ENCODE data around the gene BCDIN3D.
"Not testable (repeated sequence)": the region's sequence is repeated elsewhere in the genome, so short reads cannot be mapped to it uniquely, and the experiment has no call there.

Gene BCDIN3D

DNA sequence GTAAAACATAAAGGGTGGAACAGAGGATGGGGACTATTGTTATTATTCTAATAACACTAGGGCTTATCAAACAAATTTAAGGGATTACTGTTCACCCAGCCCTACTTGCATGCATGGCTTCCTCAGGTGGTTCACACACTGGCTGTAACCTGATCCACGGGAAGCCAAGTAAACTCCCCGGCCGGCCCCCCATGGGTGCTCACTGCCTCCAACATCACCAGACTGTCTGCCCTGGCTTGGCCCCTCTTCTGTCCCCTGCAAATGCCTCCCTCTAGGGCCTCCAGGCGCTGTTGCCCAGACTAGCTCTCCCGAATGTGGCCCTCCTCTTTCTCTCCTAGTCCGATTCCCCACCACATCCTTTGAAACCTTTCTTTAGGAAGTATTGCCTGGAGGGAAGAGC lies 42.2 kb upstream of the BCDIN3D start:
- DNase-seq (ENCODE audit: extremely low read depth, insufficient read length), result no peak
- Histone ChIP-seq H3K4me3 (replicated peaks; ENCODE audit: low read depth, low read length) (no peak overlapping the region), H3K36me3 (ENCODE audit: control insufficient read depth, insufficient read depth, low read length) (no peaks in the 10 kb centered on the region), H3K27me3 (replicated peaks; ENCODE audit: control insufficient read depth, insufficient read depth, low read length) (no peaks in the 10 kb centered on the region; the same call in 1 of the 2 replicates)
- TF ChIP-seq, protein P1, sequence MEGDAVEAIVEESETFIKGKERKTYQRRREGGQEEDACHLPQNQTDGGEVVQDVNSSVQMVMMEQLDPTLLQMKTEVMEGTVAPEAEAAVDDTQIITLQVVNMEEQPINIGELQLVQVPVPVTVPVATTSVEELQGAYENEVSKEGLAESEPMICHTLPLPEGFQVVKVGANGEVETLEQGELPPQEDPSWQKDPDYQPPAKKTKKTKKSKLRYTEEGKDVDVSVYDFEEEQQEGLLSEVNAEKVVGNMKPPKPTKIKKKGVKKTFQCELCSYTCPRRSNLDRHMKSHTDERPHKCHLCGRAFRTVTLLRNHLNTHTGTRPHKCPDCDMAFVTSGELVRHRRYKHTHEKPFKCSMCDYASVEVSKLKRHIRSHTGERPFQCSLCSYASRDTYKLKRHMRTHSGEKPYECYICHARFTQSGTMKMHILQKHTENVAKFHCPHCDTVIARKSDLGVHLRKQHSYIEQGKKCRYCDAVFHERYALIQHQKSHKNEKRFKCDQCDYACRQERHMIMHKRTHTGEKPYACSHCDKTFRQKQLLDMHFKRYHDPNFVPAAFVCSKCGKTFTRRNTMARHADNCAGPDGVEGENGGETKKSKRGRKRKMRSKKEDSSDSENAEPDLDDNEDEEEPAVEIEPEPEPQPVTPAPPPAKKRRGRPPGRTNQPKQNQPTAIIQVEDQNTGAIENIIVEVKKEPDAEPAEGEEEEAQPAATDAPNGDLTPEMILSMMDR (IDR thresholded peaks at IDR 0.05; ENCODE audit: insufficient read depth, low read length, poor library complexity, severe bottlenecking), result no peak

DNA sequence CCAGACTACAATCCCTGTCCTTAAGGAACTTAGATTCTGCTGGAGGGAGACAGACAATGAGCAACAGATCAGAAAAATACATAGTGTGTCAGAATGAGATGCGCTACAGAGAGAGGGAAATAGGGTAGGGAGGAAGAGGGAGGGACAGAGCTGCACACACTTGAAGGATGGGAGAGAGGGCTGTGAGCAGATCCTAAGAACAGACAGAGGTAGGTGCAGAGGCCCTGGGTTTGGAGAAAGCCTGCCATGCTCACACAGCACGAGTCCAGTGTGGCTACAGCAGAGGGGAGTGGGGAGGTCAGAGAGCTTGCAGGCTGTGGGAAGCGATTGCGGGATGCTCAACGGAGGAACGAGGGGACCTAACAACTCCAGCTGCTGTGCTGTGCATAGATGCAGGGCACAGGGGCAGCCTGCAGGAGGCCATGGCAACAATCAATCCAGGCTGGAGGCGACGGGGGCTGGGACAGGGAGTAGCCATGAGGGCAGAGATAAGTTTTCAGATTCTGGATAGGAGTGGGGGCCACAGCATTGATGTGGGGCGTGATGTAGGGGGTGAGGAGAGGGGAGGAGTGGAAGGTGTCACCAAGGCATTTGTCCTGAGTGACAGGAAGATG lies 40.1 kb upstream of the BCDIN3D start:
- Histone ChIP-seq H3K4me3 (replicated peaks; ENCODE audit: low read depth, low read length) (no peak overlapping the region), H3K36me3 (ENCODE audit: control insufficient read depth, insufficient read depth, low read length) (no peaks in the 10 kb centered on the region), H3K27me3 (replicated peaks; ENCODE audit: control insufficient read depth, insufficient read depth, low read length) (no peaks in the 10 kb centered on the region; the same call in 1 of the 2 replicates)
- no peak for DNase-seq (ENCODE audit: extremely low read depth, insufficient read length)
- TF ChIP-seq, protein P1 (IDR thresholded peaks at IDR 0.05; ENCODE audit: insufficient read depth, low read length, poor library complexity, severe bottlenecking), result no peak

DNA sequence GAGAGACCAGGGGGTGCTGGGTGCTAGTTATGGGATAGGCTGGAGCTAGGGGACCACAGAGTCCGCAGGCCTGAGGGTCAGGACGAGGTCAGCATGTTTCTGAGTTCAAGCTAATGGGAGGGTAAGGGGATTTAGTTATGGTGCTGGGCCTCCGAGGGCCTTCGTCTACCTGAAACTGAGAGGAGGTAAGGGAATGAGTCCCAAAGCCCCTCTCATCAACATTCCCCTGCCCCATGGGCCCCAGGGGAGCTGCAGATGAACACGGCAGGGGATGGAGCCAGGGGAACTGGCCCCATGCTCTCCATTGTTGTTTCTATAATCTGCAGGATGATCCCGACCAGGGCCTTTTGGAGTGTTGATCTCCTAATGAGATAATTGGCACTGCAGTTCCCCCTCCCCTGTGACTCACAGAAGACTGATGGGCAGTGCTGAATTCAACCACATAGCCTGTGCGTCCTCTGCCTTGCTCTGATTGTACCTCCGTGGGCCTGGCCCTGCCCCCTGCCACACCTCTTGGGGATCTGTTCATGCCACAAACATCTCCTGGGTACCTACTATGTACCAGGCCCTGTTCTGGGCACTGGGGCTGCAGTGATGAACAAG lies 39.4 kb upstream of the BCDIN3D start:
- H3K4me3 ChIP-seq (replicated peaks; ENCODE audit: low read depth, low read length), result no peak overlapping the region
- no peaks in the 10 kb centered on the region; the same call in 1 of the 2 replicates for H3K27me3 ChIP-seq (replicated peaks; ENCODE audit: control insufficient read depth, insufficient read depth, low read length)
- no peak for DNase-seq (ENCODE audit: extremely low read depth, insufficient read length)
- TF ChIP-seq, protein P1 (IDR thresholded peaks at IDR 0.05; ENCODE audit: insufficient read depth, low read length, poor library complexity, severe bottlenecking), result no peak
- H3K36me3 ChIP-seq (ENCODE audit: control insufficient read depth, insufficient read depth, low read length), result no peaks in the 10 kb centered on the region

DNA sequence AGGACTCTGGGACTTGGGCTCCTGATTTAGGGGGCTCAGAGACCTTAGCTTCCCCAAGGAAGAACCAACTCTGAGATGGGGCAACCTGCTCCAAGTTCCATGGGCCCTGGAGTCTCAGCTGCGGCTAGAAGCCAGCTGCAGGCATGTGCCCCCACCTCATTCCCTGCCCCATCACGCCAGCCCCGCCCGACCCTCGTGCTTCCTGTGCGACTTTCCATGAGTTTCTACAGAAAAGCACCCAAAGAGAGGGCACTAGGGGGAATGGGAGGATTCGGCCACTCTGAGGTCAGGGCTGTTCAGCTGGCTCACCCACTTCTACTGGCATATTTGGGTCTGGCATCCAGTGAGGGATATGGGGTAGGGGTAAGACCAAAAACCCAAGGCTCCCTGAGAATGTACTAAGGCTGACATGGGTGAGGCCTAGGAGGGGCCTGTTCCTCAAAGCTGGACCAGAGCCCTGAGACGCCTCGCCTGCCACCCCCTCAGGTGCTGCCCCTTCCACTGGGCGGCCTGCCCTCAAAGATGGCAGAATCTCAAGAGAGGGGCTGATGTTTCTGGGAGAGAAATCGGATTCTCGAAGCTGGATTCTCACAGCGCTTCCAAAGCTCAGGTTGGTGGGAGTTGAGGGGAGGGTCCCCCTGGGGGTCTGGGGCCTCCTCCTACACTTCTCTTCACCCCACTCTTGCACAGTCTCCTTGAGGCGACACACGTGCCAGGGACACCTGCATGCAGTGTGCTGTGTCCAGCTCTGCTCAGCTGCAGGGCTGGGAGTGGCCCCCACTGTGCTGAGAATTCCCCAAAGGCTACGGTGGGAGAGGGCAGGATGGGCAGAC lies 38.7 kb upstream of the BCDIN3D start:
- Histone ChIP-seq H3K27me3 (replicated peaks; ENCODE audit: control insufficient read depth, insufficient read depth, low read length) (no peaks in the 10 kb centered on the region; the same call in 1 of the 2 replicates), H3K36me3 (ENCODE audit: control insufficient read depth, insufficient read depth, low read length) (no peaks in the 10 kb centered on the region), H3K4me3 (replicated peaks; ENCODE audit: low read depth, low read length) (no peak overlapping the region)
- TF ChIP-seq, protein P1 (IDR thresholded peaks at IDR 0.05; ENCODE audit: insufficient read depth, low read length, poor library complexity, severe bottlenecking), result no peak
- DNase-seq (ENCODE audit: extremely low read depth, insufficient read length), result no peak

DNA sequence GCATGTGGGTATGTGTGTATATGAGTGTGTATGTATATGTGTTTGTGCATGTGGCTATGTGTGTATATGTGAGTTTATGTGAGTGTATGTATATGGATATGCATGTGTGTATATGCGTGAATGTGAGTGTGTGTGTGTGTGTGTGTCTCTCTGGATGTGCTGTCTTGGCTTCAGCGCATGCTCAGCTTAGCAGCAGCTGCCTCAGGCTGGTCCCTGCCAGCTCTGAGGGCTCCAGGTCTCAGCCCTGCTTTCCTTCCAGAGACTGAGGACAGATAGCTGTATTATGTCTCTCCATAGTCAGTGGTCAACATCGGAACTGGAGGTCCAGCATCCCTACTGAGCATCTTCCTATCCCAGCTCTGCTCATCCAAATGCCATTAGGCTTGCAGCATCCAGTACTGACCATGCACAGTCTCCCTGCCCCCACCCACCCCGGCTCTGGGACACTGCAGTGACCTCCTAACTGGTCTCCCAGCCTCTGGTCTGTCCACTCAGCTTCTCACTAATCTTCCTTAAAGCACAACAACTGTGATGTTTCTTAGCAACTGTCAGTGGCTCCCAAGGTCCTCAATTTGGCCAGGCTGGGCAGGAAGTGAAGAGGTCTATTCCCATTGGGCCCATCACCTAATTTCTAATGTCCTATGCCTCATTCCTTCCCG lies 38.0 kb upstream of the BCDIN3D start:
- no peaks in the 10 kb centered on the region; the same call in 1 of the 2 replicates for H3K27me3 ChIP-seq (replicated peaks; ENCODE audit: control insufficient read depth, insufficient read depth, low read length)
- no peak overlapping the region for H3K4me3 ChIP-seq (replicated peaks; ENCODE audit: low read depth, low read length)
- TF ChIP-seq, protein P1 (IDR thresholded peaks at IDR 0.05; ENCODE audit: insufficient read depth, low read length, poor library complexity, severe bottlenecking), result no peak
- DNase-seq (ENCODE audit: extremely low read depth, insufficient read length), result no peak
- H3K36me3 ChIP-seq (ENCODE audit: control insufficient read depth, insufficient read depth, low read length), result no peaks in the 10 kb centered on the region

DNA sequence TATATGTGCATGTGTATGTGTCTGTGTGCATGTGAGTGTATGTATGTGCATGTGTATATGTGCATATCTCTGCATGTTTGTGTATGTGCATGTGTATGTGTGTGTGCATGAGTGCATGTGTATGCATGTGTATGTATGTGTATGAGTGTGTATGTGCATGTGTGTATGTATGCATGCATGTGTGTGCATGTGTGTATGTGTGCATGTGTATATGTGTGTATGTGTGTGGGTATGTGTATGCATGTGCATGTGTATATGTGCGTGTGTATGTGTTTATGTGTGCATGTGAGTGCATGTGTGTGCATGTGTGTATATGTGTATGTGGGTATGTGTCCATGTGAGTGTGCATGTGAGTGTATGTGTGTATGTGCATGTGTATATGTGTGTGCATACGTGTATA lies 36.2 kb upstream of the BCDIN3D start:
- H3K27me3 ChIP-seq (replicated peaks; ENCODE audit: control insufficient read depth, insufficient read depth, low read length); DNase-seq (ENCODE audit: extremely low read depth, insufficient read length); H3K4me3 ChIP-seq (replicated peaks; ENCODE audit: low read depth, low read length); H3K36me3 ChIP-seq (ENCODE audit: control insufficient read depth, insufficient read depth, low read length): not testable (repeated sequence)
